AG10803 (cell line): ENCODE results near the gene SEMA6A.

Source experiments
- DNase-seq: peaks from one replicate; pipeline ENCODE4 v3.0.0; 2010; ENCODE audit warnings: low read depth
- H3K4me3 ChIP-seq: 2 replicates; pipeline ENCODE4 v1.5.1; 2011; ENCODE audit warnings: mild to moderate bottlenecking, low read length, control low read depth
- TF ChIP-seq, protein P1 (sequence below): conservative IDR thresholded peaks from 2 replicates; pipeline ENCODE4 v1.5.1; 2011; ENCODE audit warnings: mild to moderate bottlenecking, low read length, control low read depth, inconsistent platforms

The SEMA6A gene

GRCh38 chr5:116438979-116439554 lies 135.6 kb downstream of the SEMA6A start:
- H3K4me3 ChIP-seq: no peak overlapping the region
- TF ChIP-seq, protein P1, sequence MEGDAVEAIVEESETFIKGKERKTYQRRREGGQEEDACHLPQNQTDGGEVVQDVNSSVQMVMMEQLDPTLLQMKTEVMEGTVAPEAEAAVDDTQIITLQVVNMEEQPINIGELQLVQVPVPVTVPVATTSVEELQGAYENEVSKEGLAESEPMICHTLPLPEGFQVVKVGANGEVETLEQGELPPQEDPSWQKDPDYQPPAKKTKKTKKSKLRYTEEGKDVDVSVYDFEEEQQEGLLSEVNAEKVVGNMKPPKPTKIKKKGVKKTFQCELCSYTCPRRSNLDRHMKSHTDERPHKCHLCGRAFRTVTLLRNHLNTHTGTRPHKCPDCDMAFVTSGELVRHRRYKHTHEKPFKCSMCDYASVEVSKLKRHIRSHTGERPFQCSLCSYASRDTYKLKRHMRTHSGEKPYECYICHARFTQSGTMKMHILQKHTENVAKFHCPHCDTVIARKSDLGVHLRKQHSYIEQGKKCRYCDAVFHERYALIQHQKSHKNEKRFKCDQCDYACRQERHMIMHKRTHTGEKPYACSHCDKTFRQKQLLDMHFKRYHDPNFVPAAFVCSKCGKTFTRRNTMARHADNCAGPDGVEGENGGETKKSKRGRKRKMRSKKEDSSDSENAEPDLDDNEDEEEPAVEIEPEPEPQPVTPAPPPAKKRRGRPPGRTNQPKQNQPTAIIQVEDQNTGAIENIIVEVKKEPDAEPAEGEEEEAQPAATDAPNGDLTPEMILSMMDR: no peak

DNA sequence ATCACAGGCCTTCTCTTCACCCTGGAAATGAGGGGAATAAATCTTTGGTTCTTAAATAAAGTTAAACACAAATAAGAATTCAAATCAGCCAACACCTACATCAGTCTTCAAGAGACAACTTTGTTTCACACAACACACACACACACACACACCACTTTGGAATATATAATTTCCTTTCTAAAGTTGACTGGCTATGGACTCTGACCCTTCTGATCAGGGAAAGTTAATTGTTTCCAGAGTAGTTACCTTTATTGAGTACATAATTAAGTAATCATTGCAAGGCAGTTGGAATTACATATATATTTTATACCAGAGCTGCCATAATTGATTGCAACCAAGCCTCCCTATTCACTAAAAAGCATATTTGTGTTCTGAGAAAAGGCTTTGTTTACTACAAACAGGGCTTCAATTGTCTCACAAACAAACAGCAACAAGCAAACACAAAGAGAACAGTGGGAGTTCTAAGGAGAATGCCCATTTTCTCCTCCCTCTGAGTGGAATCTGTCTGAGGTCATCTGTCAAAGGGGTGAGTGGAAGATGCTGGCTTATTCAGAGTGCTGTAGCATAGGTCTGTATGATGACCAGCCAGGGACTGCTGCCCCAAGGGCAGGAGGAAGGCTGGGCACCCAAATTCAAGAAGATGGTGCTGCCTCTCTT lies 136.6 kb downstream of the SEMA6A start:
- no peak for DNase-seq
- TF ChIP-seq, protein P1: no peak
- no peak overlapping the region for H3K4me3 ChIP-seq

More at GRCh38 chr5:116438979-116439554, 135.6 kb downstream of the SEMA6A start:
- DNase-seq: no peak

DNA sequence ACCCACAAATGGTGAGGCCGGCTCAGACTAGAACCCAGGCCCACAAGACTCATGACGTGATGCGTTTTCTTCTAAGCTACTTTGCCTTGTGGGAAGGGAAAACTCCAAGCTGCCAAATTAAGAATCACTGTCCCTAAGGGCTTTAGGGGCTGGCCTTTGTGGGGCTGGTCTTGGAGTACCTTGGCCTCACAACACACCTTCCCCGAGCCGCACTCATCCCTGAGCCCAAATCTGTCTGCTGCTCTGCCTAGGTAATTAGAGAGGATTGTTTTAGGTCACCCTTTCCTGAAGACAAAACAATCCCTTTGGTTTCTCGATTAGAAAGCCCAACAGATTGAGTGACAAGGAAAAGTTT lies 137.3 kb downstream of the SEMA6A start:
- no peak for DNase-seq
- TF ChIP-seq, protein P1: no peak
- no peak overlapping the region for H3K4me3 ChIP-seq

DNA sequence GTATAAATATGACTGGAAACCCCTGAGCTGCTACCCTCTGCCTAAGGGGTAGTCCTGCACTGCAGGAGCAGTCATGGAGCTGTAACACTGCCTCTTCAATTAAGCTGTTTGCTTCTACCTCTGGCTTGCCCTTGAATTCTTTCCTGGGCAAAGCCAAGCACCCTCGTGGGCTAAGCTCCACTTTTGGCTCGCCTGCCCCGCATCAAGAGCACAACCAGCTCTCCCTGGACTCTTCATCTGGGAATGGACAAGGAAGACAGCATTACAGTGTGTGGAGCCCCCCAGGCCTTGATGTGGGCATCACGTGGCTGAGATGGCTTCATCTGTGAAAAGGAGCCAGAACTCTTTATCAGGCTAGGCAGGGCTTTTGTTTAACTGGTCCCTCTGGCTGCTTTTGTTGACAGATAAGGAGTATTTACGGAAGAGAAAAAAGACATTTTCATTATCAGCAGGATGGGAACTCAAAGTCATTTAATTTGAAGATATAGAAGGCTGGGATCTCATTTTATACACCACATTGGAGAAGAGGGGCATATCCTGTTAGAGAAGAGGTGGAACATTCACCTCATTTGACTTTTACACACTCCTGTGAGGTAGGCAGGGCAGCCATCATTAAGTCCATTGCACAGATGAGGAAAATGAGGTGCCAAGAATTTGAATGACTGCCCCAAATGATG lies 137.8 kb downstream of the SEMA6A start:
- no peak overlapping the region for H3K4me3 ChIP-seq
- DNase-seq: no peak
- TF ChIP-seq, protein P1: no peak

GRCh38 chr5:116428966-116429365 lies 145.7 kb downstream of the SEMA6A start:
- no peak for DNase-seq
- no peak overlapping the region for H3K4me3 ChIP-seq
- TF ChIP-seq, protein P1: no peak

GRCh38 chr5:116428413-116428812 lies 146.2 kb downstream of the SEMA6A start:
- no peak overlapping the region for H3K4me3 ChIP-seq
- TF ChIP-seq, protein P1: no peak
- DNase-seq: no peak

DNA sequence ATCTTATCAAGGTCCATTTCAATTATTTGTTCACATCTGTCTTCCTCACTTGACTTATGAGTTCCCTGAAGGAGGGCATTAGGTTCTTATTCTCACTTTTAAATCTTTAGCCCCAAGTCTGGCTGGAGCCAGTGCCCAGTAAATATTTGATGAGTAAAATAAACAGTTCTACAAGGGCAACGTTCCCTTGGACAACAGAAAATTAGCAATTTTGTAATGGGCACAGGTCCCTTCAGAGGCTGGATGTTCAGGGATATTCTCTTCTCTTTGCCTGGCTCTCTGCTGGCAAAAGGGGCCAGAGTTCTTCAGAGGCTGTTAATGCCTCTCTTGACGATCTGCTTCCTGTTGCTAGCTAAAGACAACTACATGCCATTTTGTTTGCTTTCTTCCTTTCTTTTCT lies 149.7 kb downstream of the SEMA6A start:
- TF ChIP-seq, protein P1: no peak
- no peak overlapping the region for H3K4me3 ChIP-seq
- DNase-seq: no peak
